NCI-H2171 (cell line): Measurements from ENCODE around the gene NR1I3.

Experiments used
- DNase-seq: peaks from one replicate; lab custom pipeline; 2025; lab: John Stamatoyannopoulos, UW

NR1I3 gene

DNA sequence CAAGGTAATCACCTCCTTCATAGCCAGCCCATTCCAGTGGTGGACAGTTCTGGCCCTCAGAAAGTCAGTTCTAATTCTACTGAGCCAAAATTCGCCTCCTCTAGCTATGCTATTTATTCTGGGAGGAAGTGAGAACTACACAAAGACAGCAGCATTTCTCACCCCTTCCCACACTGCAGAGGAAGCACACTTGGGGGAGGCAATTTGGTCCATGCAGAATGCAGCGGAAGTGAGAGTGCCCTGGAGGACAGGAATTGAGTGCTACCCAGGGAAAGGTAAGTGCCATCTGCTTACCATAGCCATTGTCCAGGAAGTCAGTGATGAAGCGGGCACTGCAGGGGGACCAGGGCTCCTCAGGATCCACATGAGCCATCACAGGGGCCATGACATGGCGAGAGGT is 42.8 kb downstream of the NR1I3 start:
- DNase-seq = no peak

GRCh38 chr1:161193561-161194235 is 44.3 kb downstream of the NR1I3 start:
- DNase-seq = no peak

- DNase-seq = peak; percentile 41
These were observed 45.2 kb downstream of the NR1I3 start for GRCh38 chr1:161192476-161193465.

DNA sequence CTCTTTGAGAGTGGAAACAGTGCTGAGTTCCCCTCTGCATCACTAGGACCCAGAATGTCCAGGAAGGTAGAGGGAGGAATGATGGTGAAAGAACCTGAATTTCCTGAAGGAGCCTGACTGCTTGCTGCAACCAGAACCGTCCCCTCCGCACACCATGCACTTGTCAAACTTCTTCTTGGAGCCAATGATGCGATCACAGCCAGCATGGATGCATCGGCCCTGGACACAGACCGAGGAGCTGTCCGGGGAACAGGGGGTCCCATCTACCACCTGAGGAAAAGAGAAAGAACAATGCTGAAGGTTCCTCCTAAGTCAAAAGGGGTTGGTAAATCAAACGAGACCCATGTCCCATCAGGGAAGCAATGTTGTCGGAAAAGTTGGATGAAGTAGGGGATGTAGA is 46.0 kb downstream of the NR1I3 start:
- DNase-seq = no peak

DNA sequence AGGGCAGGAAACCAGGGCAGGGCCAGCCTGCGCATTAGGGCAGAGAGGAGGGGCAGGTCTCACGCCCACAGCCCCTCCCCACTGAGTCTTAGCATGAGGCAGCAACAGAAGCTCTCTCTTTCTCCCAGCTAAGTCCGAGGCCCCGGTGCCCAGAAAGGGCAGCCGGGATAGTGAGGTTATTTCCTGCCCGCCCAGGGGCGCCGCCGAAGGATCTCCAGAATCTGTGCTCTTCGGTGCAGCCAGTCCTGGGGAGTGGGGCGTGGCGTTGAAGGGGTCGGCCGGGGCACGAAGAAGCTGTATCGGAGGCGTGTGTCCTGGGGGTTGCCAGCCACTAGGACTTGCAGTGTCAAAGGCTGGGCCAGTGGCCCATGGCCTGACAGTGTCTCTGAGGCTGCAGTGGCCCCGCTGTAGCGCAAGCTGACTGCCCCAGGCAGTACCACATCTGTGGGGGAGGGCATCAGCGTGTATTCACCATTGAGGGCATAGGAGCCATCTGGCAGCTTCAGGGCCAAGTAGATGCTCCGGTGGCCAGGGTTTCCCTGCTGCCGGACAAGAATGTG is 47.0 kb downstream of the NR1I3 start:
- DNase-seq = no peak

- no peak for DNase-seq
These were observed 49.0 kb downstream of the NR1I3 start for GRCh38 chr1:161189036-161189435.

- no peak for DNase-seq
These were observed 49.6 kb downstream of the NR1I3 start for GRCh38 chr1:161188381-161188780.

- no peak for DNase-seq
These were observed 50.7 kb downstream of the NR1I3 start for GRCh38 chr1:161187311-161187710.

DNA sequence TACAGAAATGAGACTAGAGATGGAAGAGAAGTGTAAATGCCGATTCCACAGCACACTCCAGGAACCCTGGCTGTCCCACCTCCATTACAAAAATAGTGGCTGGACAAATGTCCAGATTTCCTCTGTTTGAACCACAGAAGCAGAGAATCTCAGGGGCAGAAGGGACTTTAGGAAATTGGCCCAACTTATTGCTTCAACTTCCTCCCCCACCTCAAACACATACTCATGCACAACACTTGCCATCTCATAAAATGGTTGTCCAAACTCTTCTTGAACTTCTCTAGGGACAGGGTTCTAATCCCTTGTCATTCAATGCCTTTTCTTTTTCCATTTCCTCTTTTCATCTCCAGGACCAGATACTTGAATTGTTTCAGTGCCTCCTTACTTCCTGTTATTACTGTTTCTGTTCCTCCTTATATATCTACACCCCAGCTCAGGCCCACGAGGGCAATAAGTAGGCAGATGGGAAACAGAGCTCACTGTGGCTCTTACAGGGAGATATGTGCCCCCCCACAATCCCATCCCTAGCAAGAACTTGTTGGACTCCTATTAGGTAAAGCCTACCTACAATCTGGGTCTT is 52.2 kb downstream of the NR1I3 start:
- DNase-seq = no peak

- DNase-seq = peak; percentile 81
These were observed 52.7 kb downstream of the NR1I3 start for GRCh38 chr1:161185282-161185682.

DNA sequence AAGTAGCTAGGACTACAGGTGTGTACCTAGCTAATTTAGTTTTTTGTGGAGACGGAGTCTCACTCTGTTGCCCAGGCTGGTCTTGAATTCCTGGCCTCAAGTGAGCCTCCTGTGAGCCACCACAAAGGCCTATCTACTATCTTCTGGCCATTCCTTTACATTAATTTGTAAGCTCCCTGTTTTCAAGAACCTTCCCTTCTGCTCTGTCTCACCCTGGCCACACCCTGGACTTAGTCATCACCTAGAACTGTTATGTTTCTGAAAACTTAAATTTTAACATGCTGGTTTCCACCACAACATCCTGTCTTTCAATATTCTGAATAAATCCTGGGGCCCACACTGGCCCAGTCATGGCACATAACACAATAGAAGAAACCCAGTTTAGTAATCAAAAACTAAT is 55.8 kb downstream of the NR1I3 start:
- DNase-seq = no peak

DNA sequence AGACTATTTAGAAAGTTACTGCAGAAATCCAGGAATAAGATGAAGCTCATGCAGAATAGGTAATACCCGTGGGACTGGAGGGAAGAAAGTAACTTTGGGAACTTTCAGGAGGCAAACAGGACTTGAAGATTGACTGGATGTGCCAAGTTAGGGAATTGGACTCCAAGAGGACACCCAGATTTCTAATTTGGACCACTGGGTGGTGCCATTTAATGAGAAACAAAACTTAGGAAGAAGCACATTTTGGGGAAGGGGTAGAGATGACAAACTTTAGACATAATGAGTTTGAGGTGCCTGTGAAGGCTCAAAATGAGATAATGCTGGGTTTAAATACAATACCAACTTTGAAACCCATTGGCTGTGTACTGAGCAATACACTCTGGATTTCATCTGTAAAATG is 57.4 kb downstream of the NR1I3 start:
- no peak for DNase-seq

DNA sequence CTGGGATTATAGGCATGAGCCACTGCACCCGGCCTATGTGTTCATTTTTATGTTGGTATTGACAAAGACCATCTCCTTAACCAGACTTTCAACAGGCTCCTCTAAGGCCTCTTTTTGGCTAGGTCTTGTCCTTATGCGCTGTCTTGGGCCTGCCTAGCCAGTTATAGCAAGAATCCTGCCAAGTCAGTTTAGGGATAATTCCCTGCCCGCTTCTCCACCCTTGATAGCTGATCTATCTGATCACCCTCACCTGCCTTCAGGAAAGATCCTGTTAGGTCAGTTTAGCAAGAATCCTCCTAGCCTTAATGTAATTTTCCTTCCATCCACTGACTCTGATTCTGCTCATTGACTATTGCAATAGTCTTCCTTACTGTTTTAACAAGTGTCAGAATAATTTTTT is 58.3 kb downstream of the NR1I3 start:
- no peak for DNase-seq
